SKM-1 treated with dmso at 0.1 percent for 144 hours (cell line): ENCODE results near the gene LOXL3.

Experiments used
- DNase-seq: peaks from one replicate; lab custom pipeline; 2025; ENCODE audit not compliant: unreplicated experiment; lab: John Stamatoyannopoulos, UW

LOXL3 gene

GRCh38 chr2:74551942-74552913, 1.5 kb downstream of the LOXL3 start:
- no peak for DNase-seq

DNA sequence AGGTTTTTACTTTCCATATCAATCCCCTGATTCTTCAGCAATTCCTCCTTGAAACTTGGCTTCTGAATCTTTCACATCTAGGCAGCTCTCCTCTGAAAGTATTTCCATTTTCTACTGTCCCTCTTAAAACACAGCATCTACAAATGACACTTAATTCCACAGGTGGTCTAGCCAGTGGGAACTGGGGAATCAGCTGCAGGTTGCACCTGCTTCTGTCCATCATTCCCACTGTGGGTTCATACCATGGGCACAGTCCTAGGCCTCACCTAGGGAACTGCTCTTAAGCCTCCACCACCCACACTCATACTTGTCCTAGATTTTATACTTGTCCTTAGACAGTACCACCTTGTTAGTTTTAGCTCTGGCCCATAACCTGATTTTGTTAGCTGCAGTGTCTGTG, 2.2 kb downstream of the LOXL3 start:
- DNase-seq, result no peak

GRCh38 chr2:74550231-74550630, 3.5 kb downstream of the LOXL3 start:
- no peak for DNase-seq

DNA sequence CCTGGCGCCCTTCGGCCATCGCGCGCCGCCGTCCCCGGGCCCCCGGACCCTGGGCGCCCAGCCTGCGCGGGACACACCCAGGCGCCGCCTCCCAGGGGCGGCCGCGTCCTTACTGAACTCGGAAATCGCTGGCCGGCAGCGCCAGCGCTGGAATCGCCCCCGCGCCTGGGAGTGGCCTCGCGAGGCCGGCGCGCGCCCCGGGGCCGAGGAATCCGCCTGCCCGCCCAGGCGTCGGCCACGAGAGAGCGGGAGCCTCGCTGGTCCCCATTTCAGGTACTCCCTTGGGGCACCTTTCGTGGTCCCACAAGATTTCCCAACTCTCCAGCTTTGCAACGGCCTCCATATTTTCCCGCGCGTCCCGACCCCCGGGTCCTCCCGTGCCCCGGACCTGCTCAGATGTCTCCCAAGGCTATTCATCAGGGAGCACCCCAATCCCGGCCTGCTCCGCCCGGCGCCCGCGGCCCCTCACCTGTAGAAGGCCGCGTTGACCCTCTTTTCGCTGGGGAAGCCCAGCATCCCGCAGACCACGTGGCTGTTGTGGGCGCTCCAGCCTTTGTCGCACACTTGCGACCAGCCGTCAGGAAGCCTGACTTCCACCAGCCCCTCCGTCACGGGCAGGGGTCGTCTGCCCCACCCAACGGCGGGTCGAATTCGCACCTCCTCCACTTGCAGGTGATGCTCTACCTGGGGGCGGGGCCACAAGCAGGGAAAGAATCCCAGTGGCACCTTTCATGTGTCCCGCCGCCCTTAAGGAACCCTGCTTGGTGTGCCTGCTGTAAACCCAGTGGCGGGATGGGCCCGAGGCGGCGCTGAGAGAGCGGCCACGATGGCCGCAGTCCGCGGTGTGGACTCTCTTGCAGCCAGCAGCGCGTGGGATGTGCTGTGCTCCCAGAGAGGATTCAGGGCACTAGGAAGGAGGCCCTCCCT, 4.6 kb downstream of the LOXL3 start:
- peak; percentile 19 for DNase-seq

DNA sequence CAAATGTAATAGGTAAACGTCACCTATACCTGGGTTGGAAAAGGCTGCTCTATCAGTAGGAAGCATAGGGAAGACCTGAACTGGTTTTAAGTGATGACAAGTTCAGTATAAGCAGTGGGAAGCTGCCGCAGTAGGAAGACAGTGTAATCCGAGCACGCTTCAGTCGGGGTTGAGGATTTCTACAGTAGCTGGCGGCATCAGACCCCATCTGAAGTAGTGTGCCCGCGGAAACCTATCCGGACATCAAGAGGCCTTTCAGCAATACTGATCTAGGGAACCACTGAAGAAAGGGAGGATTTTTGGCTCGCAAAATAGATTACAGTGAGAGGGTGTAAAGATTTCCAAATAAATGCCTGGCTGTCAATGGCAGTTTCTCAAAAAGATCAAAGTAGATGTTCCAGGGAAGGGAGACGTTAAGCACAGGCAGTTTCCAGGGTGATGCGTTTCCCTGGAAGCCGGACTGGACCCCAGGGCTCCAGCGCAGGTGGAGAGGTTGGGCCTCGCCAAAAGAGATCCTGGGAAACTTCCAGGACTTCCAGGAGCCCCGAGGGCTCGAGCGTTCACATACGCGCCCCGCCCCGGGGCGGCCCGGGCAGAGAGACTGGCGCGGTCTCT, 5.3 kb downstream of the LOXL3 start:
- DNase-seq, result no peak

DNA sequence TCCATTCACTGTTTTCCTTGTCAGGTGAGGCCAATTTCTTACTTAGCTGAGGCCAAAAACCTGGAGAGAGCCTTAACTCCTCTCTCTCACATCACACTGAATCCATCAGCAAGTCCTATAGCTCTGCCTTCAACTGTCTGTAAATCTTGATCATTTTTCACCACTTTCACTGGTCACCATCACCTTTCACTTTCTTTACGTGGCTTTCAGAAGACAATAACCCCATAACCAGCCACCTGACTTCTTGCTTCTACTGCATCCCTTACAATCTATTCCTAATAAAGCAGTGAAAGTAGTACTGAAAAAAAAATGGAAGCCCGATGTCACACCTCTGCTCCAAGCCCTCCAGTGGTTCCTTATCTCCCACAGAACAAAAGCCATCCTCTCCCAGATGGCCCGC, 7.7 kb downstream of the LOXL3 start:
- DNase-seq, result no peak

DNA sequence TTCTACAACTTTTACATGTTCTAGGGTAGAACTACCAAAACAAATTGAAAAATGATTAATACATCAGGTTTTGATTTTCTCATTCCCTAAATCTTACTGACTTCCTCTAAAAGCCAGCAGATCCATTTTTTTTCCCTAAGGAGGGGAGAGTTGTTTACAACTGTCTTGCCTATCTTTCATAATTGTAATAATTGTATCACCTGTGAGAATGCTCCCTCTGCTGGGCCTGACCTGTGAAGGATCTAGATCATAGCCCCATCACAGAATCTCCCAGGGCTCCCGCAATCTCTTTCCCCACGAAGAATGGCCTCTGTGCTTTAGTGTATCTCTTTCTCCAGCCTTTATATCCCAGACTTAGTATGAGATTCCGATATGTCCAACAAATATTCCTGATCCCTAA, 9.1 kb downstream of the LOXL3 start:
- DNase-seq, result no peak

DNA sequence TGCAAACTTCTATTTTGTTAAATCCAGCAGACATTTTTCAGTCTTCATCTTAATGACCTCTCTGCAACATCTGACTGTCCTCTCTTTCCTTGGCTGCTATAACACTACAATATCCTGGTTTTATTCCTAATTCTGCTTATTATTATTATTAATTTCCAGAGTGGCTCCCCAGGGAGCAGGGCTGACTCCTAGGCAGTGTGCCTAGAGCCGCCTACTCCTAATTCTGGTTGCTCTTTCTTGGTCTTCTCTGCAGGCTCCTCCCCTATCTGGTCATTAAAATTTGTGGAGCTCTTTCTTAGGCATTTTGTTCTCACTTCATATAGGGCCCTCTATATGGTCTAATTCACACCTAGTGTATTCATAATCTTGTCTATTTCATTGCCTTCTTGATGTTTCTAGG, 10.8 kb downstream of the LOXL3 start:
- no peak for DNase-seq

DNA sequence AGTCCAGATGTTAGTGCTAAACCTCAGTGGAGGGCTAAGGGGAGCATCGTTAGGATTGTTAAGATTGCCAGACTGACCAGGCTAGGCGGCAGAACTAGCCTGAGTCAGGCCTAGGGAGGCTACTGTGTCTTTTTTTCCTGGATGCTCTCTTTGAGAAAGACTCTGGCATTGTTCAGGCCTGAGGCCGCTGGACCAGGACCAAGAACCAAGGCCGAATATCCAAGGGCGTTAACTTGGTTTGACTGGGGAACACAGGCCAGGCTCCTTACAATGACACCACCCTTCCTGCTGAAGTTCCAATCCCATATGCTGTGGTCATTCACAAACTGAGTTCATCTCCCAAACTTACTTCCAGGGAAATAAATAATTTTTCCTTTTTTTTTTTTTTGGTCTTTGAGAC, 13.5 kb downstream of the LOXL3 start:
- DNase-seq, result no peak

DNA sequence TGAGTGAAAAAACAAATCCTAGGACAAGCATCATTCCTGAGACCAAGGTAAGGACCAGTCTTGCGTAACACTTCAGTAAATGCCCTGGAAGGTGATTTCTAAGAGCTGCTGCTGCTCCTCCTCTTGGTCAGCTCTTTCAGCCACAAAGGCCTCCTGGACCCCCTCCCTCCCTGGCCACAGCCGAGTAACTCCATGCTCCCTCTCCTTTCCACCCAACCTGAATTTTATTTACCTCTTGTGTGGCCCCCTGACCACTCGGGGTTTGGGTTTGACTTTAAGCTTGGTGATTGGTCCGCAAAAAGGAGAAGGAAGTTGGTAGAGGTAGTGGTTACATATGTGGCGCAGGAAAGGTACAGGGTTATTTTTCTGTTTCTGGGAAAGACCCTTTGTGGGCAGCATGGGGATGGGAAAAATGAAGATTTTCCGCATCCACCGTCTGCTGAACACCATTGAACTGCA, 14.8 kb downstream of the LOXL3 start:
- DNase-seq, result no peak

GRCh38 chr2:74537140-74537539, 16.6 kb downstream of the LOXL3 start:
- DNase-seq, result no peak

DNA sequence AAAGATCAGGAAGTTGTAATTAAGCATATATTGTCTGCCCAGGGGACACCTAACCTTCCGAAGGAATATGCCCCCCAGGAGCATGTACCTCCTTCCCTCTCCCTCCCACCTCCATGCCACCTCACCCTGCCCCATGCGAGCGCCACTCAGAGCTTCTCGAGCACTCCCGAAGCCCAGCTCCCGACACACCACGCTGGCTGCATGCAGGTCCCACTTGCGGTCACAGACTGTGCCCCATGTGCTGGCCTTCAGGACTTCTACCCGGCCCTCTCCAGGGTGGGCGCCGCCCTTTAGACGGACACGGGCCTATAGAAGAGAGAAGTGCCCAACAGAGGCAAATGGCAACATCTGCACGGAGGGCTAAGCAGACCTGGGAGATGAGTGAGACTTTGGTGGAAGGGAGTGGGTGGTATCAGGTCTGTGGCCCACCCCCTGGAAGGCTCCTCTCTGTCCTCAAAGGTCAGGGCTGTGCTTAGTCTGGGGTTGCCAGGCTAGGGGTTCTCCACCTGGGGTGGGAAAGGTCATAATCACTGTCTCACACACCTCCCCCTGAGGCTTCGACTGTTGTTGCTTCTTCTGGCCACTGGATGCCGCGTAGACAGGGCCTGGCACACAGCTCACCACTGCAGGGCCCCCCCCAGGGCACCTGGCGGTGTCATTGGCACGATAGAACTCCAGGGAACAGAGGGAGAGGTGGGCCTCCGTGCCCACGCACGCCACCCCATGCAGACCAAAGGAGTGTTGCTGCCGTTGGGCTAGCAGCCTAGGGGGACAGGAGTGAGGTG, 17.4 kb downstream of the LOXL3 start:
- DNase-seq, result no peak

GRCh38 chr2:74535440-74535965, 18.2 kb downstream of the LOXL3 start:
- DNase-seq, result no peak

GRCh38 chr2:74534411-74534810, 19.3 kb downstream of the LOXL3 start:
- DNase-seq, result no peak

DNA sequence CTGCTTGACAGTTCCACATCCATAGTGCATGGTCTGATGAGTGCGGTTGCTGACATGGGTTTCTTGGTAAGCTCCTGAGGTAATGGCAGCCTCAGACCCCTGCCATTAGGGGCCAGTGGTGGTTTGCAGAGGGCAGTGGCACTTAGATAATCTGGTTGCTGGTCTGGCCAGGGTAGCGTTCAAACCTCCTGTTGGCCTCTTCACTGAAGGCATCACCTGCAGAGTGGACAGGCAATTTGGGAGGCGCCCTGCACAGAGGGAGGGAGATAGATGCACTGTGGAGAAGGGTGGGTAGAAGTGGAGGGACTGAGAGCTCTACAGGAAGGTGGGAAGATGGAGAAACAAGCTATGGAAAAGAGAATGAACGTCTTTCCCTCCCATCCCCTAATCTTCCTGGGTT, 20.3 kb downstream of the LOXL3 start:
- no peak for DNase-seq

- no peak for DNase-seq
These were observed 21.5 kb downstream of the LOXL3 start for GRCh38 chr2:74532222-74532621.

DNA sequence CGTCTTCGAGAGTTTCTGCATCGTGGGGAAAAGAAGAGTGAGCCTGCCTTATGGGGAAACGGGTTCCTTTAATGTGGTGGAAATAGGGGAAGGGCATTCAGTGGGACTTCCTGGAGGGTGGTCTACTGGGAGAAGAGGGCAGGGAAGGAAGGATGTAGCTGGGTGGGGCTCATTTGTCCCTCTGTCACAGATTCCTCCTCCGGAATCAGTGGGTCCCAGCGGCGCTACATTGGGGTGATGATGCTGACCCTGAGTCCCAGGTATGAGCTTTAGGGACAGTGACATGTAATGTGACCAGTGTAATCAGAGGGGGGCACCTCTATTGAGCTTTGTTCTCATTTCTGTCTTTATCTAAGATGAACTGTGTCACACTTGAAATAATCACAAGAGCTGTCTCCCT, 22.1 kb downstream of the LOXL3 start:
- no peak for DNase-seq

DNA sequence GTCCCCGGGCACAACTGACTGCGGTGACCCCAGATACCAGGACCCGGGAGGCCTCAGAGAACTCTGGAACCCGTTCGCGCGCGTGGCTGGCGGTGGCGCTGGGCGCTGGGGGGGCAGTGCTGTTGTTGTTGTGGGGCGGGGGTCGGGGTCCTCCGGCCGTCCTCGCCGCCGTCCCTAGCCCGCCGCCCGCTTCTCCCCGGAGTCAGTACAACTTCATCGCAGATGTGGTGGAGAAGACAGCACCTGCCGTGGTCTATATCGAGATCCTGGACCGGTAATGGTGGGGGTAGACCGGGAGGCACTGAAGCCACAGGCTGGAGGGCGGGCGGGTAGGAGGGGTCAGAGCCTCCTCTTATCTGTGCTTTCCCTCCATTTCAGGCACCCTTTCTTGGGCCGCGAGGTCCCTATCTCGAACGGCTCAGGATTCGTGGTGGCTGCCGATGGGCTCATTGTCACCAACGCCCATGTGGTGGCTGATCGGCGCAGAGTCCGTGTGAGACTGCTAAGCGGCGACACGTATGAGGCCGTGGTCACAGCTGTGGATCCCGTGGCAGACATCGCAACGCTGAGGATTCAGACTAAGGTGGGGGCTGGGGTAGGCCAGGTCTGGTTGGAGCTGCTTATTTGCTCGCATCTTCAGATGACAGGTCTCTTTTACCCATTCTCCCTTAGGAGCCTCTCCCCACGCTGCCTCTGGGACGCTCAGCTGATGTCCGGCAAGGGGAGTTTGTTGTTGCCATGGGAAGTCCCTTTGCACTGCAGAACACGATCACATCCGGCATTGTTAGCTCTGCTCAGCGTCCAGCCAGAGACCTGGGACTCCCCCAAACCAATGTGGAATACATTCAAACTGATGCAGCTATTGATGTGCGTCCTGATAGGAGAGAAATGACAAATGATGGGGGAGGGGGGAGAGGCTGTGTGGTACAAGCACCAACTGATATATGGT, 23.2 kb downstream of the LOXL3 start:
- no peak for DNase-seq
